ENCODE results near the gene ADAMTS15.

ADAMTS15 gene

GRCh38 chr11:130485983-130486382, 37.5 kb downstream of the ADAMTS15 start:
- no peak for FAIRE-seq

- FAIRE-seq, result no peak
These were observed 38.0 kb downstream of the ADAMTS15 start for GRCh38 chr11:130486391-130486836.

- no peak for FAIRE-seq
These were observed 38.8 kb downstream of the ADAMTS15 start for GRCh38 chr11:130486987-130487923.

GRCh38 chr11:130487924-130488815, 39.7 kb downstream of the ADAMTS15 start:
- FAIRE-seq, result no peak

GRCh38 chr11:130488848-130489584, 40.6 kb downstream of the ADAMTS15 start:
- FAIRE-seq, result no peak

- FAIRE-seq, result no peak
These were observed 41.3 kb downstream of the ADAMTS15 start for GRCh38 chr11:130489716-130490115.

GRCh38 chr11:130490682-130491449, 42.4 kb downstream of the ADAMTS15 start:
- no peak for FAIRE-seq

GRCh38 chr11:130498181-130498580, 49.7 kb downstream of the ADAMTS15 start:
- FAIRE-seq, result no peak

- no peak for FAIRE-seq
These were observed 51.4 kb downstream of the ADAMTS15 start for GRCh38 chr11:130499828-130500227.

- no peak for FAIRE-seq
These were observed 55.9 kb downstream of the ADAMTS15 start for GRCh38 chr11:130504317-130504716.

- FAIRE-seq, result no peak
These were observed 60.5 kb downstream of the ADAMTS15 start for GRCh38 chr11:130508913-130509312.

GRCh38 chr11:130509942-130510341, 61.5 kb downstream of the ADAMTS15 start:
- no peak for FAIRE-seq

- no peak for FAIRE-seq
These were observed 62.1 kb downstream of the ADAMTS15 start for GRCh38 chr11:130510407-130511006.

GRCh38 chr11:130511765-130512164, 63.3 kb downstream of the ADAMTS15 start:
- FAIRE-seq, result no peak

- FAIRE-seq, result no peak
These were observed 64.2 kb downstream of the ADAMTS15 start for GRCh38 chr11:130512662-130513061.

GRCh38 chr11:130513132-130513531, 64.7 kb downstream of the ADAMTS15 start:
- no peak for FAIRE-seq

- no peak for FAIRE-seq
These were observed 65.9 kb downstream of the ADAMTS15 start for GRCh38 chr11:130514316-130514715.

GRCh38 chr11:130514851-130515250, 66.4 kb downstream of the ADAMTS15 start:
- no peak for FAIRE-seq

GRCh38 chr11:130515829-130516553, 67.5 kb downstream of the ADAMTS15 start:
- no peak for FAIRE-seq
